HepG2 (cell line): ENCODE data around the gene LRRC25. TPM values are rescaled to one million over a fixed set of nuclear protein-coding genes. Genes with fewer than 3 reads are reported as not detected.

ENCODE experiments used
- GMEB2 ChIP-seq: IDR thresholded peaks from 2 replicates; pipeline ENCODE4 v1.6.1; 2016; ENCODE audit warnings: missing biosample characterization, missing genetic modification reagents, low read depth
- GPBP1L1 ChIP-seq: sonication (generic); formaldehyde crosslinking; IDR thresholded peaks from 2 replicates; pipeline ENCODE4 v1.5.0; 2020; ENCODE audit warnings: mild to moderate bottlenecking, missing genetic modification reagents
- HIC2 ChIP-seq: sonication (generic); formaldehyde crosslinking; IDR thresholded peaks from 2 replicates; pipeline ENCODE4 v1.9.0; 2022; ENCODE audit warnings: low read depth, missing genetic modification reagents
- HNF4G ChIP-seq, 2 experiments: sonication (generic) in 1 of 2; formaldehyde crosslinking in 1 of 2; IDR thresholded peaks; 2 replicates each; pipeline versions ENCODE4 v1.4.0 to v1.6.1; 2011 to 2020; ENCODE audit warnings: borderline replicate concordance in 2 of 2, low read depth in 2 of 2, mild to moderate bottlenecking in 2 of 2, low read length in 1 of 2, missing genetic modification reagents in 1 of 2, moderate library complexity in 1 of 2
- MIER3 ChIP-seq: IDR thresholded peaks from 2 replicates; pipeline ENCODE4 v1.6.1; 2016; ENCODE audit warnings: missing compliant biosample characterization, borderline replicate concordance
- NFIC ChIP-seq: IDR thresholded peaks from 2 replicates; pipeline ENCODE4 v1.6.1; 2012; ENCODE audit warnings: mild to moderate bottlenecking, low read length, inconsistent platforms
- NR2C2 ChIP-seq: sonication (generic); formaldehyde crosslinking; IDR thresholded peaks from 2 replicates; pipeline ENCODE4 v1.4.0; 2020; ENCODE audit warnings: missing genetic modification reagents, mild to moderate bottlenecking, moderate library complexity, borderline replicate concordance
- PPARG ChIP-seq: conservative IDR thresholded peaks from 2 replicates; pipeline ENCODE4 v1.6.1; 2016; ENCODE audit warnings: missing biosample characterization, missing genetic modification reagents
- ZBTB4 ChIP-seq: sonication (generic); formaldehyde crosslinking; IDR thresholded peaks from 2 replicates; pipeline ENCODE4 v1.4.0; 2020; ENCODE audit warnings: missing genetic modification reagents, mild to moderate bottlenecking, borderline replicate concordance
- ZNF333 ChIP-seq: sonication (generic); formaldehyde crosslinking; IDR thresholded peaks from 2 replicates; pipeline ENCODE4 v1.4.0; 2020; ENCODE audit warnings: mild to moderate bottlenecking, missing genetic modification reagents, borderline replicate concordance
- ZNF503 ChIP-seq: sonication (generic); formaldehyde crosslinking; IDR thresholded peaks from 2 replicates; pipeline ENCODE4 v1.4.0; 2020; ENCODE audit warnings: missing genetic modification reagents
- ZNF772 ChIP-seq: sonication (generic); formaldehyde crosslinking; IDR thresholded peaks from 2 replicates; pipeline ENCODE4 v1.5.0; 2020; ENCODE audit warnings: mild to moderate bottlenecking, missing genetic modification reagents
- ZSCAN29 ChIP-seq: sonication (generic); formaldehyde crosslinking; conservative IDR thresholded peaks from 2 replicates; pipeline ENCODE4 v1.4.0; 2020; ENCODE audit warnings: mild to moderate bottlenecking, missing genetic modification reagents
- polyA plus RNA-seq, 8 experiments: library from polyadenylated mRNA; depleted of rRNA in 3 of 8; stranded (reverse) in 7 of 8; unstranded in 1 of 8; fragments of >200 nt; fragmentation: Illumina TruSeq in 4 of 8; extraction: Trizol in 4 of 8; gene quantifications; 2 replicates each; pipeline versions ENCODE4 v1.2.1 to v1.2.3, GENCODE V29; 2011 to 2016; ENCODE audit warnings: low read depth in 4 of 8, missing spikeins in 1 of 8, mixed read lengths in 1 of 8; ENCODE audit not compliant: insufficient read depth in 1 of 8
- total RNA-seq, 5 experiments: library from RNA; depleted of rRNA; stranded (reverse); fragments of >200 nt; fragmentation: Illumina TruSeq; extraction: Trizol; gene quantifications; 2 replicates each; pipeline ENCODE4 v1.2.3, GENCODE V29; 2016; ENCODE audit warnings: low read depth in 1 of 5
- TF ChIP-seq, protein P1 (sequence below): sonication (generic); formaldehyde crosslinking; IDR thresholded peaks from 2 replicates; pipeline ENCODE4 v1.4.0; 2020; ENCODE audit warnings: mild to moderate bottlenecking, missing genetic modification reagents

Gene LRRC25
- total and polyA plus RNA-seq, 2 of the 13 experiments (the other 11 are each of a cell fraction or from before 2014, with no cell fraction given): 0.13 to 0.53 TPM

- TF ChIP-seq NFIC (peak; percentile 96), ZBTB4 (CRISPR knock-in tag) (peak; percentile 97), ZNF503 (peak; percentile 97), GPBP1L1 (no peak), PPARG (CRISPR knock-in tag) (peak; percentile 75), GMEB2 (CRISPR knock-in tag) (no peak; the same call in 1 of the 2 replicates), HIC2 (CRISPR knock-in tag) (peak; percentile 65; the same call in 1 of the 2 replicates), MIER3 (CRISPR knock-in tag) (peak; percentile 95), HNF4G (IDR thresholded peaks at IDR 0.05; ENCODE audit: borderline replicate concordance, low read depth, low read length) (peak; percentile 86), HNF4G (CRISPR knock-in tag; IDR thresholded peaks at IDR 0.05; ENCODE audit: borderline replicate concordance, low read depth) (peak; percentile 92), ZSCAN29 (CRISPR knock-in tag) (peak; percentile 95), ZNF772 (CRISPR knock-in tag) (peak; percentile 94), NR2C2 (peak; percentile 90), ZNF333 (CRISPR knock-in tag) (no peak)
- TF ChIP-seq, protein P1, sequence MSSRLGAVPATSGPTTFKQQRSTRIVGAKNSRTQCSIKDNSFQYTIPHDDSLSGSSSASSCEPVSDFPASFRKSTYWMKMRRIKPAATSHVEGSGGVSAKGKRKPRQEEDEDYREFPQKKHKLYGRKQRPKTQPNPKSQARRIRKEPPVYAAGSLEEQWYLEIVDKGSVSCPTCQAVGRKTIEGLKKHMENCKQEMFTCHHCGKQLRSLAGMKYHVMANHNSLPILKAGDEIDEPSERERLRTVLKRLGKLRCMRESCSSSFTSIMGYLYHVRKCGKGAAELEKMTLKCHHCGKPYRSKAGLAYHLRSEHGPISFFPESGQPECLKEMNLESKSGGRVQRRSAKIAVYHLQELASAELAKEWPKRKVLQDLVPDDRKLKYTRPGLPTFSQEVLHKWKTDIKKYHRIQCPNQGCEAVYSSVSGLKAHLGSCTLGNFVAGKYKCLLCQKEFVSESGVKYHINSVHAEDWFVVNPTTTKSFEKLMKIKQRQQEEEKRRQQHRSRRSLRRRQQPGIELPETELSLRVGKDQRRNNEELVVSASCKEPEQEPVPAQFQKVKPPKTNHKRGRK (CRISPR knock-in tag): no peak
Observed at GRCh38 chr19:18379803-18380747, 17.3 kb downstream of the LRRC25 start (continued).
